Activated CD8-positive, alpha-beta T cell treated with anti-CD3 and anti-CD28 coated beads for 36 hours (primary cell): ENCODE results near the gene BTG4. TPM values are rescaled to one million over a fixed set of nuclear protein-coding genes. Genes with fewer than 3 reads are reported as not detected.

Experiments used
- ATAC-seq: fragments of 200-7000 bp; cut with Tn5 transposase; one replicate; pipeline ENCODE4 v1.10.0; 2021; ENCODE audit warnings: mild to moderate bottlenecking, moderate library complexity
- CTCF ChIA-PET: fragments of 350-600 bp; sonication (Branson Sonifier 250); formaldehyde crosslinking; loops from one replicate; lab custom pipeline; 2021; ENCODE audit warnings: antibody characterized with exemption; lab: Charles Lee
- POLR2A ChIA-PET: fragments of 350-600 bp; sonication (Branson Sonifier 250); formaldehyde crosslinking; loops from one replicate; lab custom pipeline; 2021; ENCODE audit warnings: antibody characterized with exemption; lab: Charles Lee
- DNase-seq: peaks from one replicate; pipeline ENCODE4 v3.0.0-alpha.2; 2020
- H3K27ac Mint-ChIP-seq: one replicate; pipeline ENCODE4 v1.8.0; 2021; ENCODE audit warnings: mild to moderate bottlenecking, mixed read lengths
- H3K27me3 Mint-ChIP-seq: one replicate; pipeline ENCODE4 v1.8.0; 2021; ENCODE audit warnings: mixed read lengths
- H3K36me3 Mint-ChIP-seq: one replicate; pipeline ENCODE4 v1.8.0; 2021; ENCODE audit warnings: low read depth, mixed read lengths
- H3K4me1 Mint-ChIP-seq: one replicate; pipeline ENCODE4 v1.8.0; 2021; ENCODE audit warnings: low read depth, mixed read lengths
- H3K4me3 Mint-ChIP-seq: one replicate; pipeline ENCODE4 v1.8.0; 2021; ENCODE audit warnings: mild to moderate bottlenecking, moderate library complexity, mixed read lengths
- H3K9me3 Mint-ChIP-seq: one replicate; pipeline ENCODE4 v1.8.0; 2021; ENCODE audit warnings: mixed read lengths
- intact Hi-C: fragments of 100-400 bp; cut with micrococcal nuclease; formaldehyde crosslinking; loops from one replicate; pipeline ENCODE4 v1.10.0; 2022
- total RNA-seq, 2 experiments: library from RNA; stranded (reverse); gene quantifications; one replicate each; pipeline ENCODE4 v1.2.3, GENCODE V29; 2021
- TF ChIP-seq, protein P1 (sequence below): fragments of 200-600 bp; IDR thresholded peaks from one replicate; pipeline ENCODE4 v1.8.0; 2022; ENCODE audit warnings: antibody characterized with exemption, mild to moderate bottlenecking

Gene BTG4
- total RNA-seq, 2 experiments from 2014 or later, result 0.36 to 0.98 TPM

DNA sequence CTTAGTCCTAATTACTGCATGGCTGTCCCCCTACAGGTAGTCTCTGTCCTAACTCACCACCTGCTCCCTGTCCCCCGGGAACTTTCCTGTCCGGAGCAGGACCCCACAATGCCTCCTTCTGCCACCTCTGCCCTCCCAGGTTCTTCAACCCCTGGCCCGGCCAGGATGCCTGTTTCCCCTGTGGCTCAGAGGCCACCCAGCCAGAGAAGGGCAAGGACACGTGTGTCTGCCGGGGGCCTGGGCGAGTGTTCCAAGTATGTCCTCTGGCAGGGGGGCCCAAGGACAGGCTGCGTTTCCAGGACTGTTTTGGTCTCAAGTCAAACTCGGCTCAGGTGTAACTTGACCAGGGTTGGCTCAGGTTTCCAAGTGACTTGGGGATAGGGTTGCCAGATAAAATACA is 63.8 kb downstream of the BTG4 start:
- ChIA-PET POLR2A (no interaction called here), CTCF (interaction anchor here (3.4 to 4.2 kb wide), 2 partner anchors 20 to 165 kb away, joined by 44 to 56 read pairs; no protein-coding TSS in a partner anchor)
- ATAC-seq (no peak), DNase-seq (no peak)
- Mint-ChIP-seq H3K27ac (no peak overlapping the region), H3K9me3 (no peaks in the 10 kb centered on the region), H3K27me3 (no peaks in the 10 kb centered on the region), H3K36me3 (no peaks in the 10 kb centered on the region), H3K4me1 (peaks cover 14% of the 10 kb centered on the region), H3K4me3 (no peak overlapping the region)
- intact Hi-C loops, result no loop called here
- TF ChIP-seq, protein P1, sequence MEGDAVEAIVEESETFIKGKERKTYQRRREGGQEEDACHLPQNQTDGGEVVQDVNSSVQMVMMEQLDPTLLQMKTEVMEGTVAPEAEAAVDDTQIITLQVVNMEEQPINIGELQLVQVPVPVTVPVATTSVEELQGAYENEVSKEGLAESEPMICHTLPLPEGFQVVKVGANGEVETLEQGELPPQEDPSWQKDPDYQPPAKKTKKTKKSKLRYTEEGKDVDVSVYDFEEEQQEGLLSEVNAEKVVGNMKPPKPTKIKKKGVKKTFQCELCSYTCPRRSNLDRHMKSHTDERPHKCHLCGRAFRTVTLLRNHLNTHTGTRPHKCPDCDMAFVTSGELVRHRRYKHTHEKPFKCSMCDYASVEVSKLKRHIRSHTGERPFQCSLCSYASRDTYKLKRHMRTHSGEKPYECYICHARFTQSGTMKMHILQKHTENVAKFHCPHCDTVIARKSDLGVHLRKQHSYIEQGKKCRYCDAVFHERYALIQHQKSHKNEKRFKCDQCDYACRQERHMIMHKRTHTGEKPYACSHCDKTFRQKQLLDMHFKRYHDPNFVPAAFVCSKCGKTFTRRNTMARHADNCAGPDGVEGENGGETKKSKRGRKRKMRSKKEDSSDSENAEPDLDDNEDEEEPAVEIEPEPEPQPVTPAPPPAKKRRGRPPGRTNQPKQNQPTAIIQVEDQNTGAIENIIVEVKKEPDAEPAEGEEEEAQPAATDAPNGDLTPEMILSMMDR, result no peak

DNA sequence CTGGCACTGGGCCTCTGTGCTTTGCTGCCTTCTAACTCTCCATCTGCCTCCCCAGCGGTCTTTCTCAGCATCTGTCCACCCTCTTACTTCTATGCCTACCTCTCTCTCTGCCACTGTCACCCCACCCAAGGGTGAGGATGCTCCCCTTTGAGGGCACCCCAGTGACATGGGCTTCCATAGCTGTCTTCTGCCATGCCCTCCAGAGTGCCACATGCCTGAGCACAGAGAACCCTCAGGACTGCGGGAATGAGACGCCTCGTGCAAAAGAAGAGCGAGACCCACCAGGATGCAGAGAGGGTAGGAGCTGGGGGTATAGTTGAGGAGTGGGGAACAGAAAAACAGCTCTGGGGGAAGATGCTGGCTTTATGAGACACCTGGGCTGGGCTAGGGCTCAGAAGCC is 64.3 kb downstream of the BTG4 start:
- Mint-ChIP-seq H3K36me3 (no peaks in the 10 kb centered on the region), H3K27ac (no peak overlapping the region), H3K9me3 (no peaks in the 10 kb centered on the region), H3K4me1 (peaks cover 14% of the 10 kb centered on the region), H3K4me3 (no peak overlapping the region), H3K27me3 (no peaks in the 10 kb centered on the region)
- TF ChIP-seq, protein P1, result no peak
- ChIA-PET POLR2A (no interaction called here), CTCF (interaction anchor here (1.6 to 4.2 kb wide), 5 partner anchors 8 to 164 kb away, joined by 8 to 56 read pairs (median 18); no protein-coding TSS in a partner anchor)
- DNase-seq (no peak), ATAC-seq (no peak)
- intact Hi-C loops, result loop anchor here (2.0 kb wide), 1 partner anchor 165 kb away; no protein-coding TSS in a partner anchor

DNA sequence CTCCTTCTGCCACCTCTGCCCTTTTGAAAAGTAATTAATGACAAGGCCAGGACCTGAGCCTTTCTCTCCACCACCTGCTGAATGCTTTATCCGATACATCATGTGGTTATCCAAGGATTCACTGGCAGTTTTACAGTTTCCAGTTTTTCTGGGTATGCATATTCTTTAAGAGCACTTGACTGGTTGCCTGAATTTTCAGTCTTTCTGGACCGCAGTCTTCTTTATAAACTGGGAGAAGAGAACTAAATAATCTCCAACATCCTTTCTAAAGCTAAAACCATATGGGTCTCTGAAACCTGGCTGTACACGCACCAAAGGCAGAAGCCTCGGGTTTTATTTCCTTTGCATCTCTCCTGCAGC is 65.1 kb downstream of the BTG4 start:
- DNase-seq, result no peak
- no peak overlapping the region for H3K27ac Mint-ChIP-seq
- H3K36me3 Mint-ChIP-seq, result no peaks in the 10 kb centered on the region
- ChIA-PET CTCF (interaction anchor here (0.6 to 4.2 kb wide), 43 partner anchors 8 to 395 kb away, joined by 3 to 56 read pairs (median 4); no protein-coding TSS in a partner anchor), POLR2A (no interaction called here)
- no peaks in the 10 kb centered on the region for H3K27me3 Mint-ChIP-seq
- peaks cover 14% of the 10 kb centered on the region for H3K4me1 Mint-ChIP-seq
- TF ChIP-seq, protein P1, result no peak
- no peak for ATAC-seq
- H3K9me3 Mint-ChIP-seq, result no peaks in the 10 kb centered on the region
- H3K4me3 Mint-ChIP-seq, result no peak overlapping the region
- intact Hi-C loops, result loop anchor here (2.0 kb wide), 1 partner anchor 164 kb away; no protein-coding TSS in a partner anchor

DNA sequence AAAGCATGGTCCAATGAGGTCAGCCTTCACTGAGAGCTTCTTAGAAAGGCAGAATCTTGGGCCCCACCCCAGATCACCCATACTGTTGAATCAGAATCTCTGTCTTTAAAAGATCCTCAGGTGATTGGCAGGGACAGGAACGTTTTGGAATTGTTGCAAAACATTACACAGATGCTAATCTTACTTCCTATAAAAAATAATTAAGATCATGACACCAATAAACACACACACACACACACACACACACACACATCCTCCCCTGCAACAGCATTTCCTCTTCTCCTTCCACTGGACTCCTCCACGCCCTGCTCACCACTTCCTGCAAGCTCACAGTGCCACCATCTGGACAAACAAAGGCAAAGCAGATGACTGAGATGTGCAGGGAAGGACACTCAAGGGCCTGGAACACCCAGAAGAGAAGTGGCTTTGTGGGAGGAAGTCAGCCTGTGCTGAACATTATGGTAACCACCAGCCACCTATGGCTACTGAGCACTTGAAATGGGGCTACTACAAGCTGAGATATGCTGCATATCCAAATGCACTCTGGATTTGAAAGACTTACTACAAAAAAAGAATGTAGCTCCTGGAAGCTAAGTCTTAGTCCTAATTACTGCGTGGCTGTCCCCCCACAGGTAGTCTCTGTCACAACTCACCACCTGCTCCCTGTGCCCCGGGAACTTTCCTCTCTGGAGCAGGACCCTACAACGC is 65.6 kb downstream of the BTG4 start:
- TF ChIP-seq, protein P1, result peak; percentile 67
- H3K4me1 Mint-ChIP-seq, result peaks cover 15% of the 10 kb centered on the region
- ChIA-PET CTCF (interaction anchor here (0.5 to 4.2 kb wide), 54 partner anchors 9 to 396 kb away, joined by 3 to 56 read pairs (median 4); no protein-coding TSS in a partner anchor), POLR2A (no interaction called here)
- no peaks in the 10 kb centered on the region for H3K36me3 Mint-ChIP-seq
- DNase-seq, result peak; percentile 80
- H3K27ac Mint-ChIP-seq, result peak overlapping the region; percentile 9
- peak; percentile 100 for ATAC-seq
- no peak overlapping the region for H3K4me3 Mint-ChIP-seq
- intact Hi-C loops, result loop anchor here (2.0 kb wide), 1 partner anchor 164 kb away; no protein-coding TSS in a partner anchor
- H3K9me3 Mint-ChIP-seq, result no peaks in the 10 kb centered on the region
- H3K27me3 Mint-ChIP-seq, result no peaks in the 10 kb centered on the region

DNA sequence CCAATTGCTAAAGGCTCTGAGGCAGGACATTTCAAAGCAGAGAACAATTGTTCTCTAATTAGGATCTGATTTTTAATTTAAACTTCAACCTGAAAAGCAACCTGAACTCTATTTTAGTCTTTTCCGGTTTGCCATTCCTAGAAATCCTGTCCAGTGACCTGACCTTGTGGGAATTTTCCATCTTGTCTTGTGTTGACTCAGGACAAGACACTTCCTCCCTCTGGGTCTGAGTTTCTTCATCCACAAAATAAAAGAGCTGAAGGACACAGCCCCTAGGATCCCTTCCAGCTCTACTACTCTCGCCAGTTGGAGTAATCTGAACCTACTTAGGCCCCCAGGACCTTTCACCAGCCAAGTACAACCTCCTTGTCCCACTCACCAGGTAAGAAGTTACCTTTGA is 66.6 kb downstream of the BTG4 start:
- Mint-ChIP-seq H3K4me1 (peaks cover 18% of the 10 kb centered on the region), H3K36me3 (no peaks in the 10 kb centered on the region), H3K27ac (no peak overlapping the region), H3K27me3 (no peaks in the 10 kb centered on the region), H3K9me3 (no peaks in the 10 kb centered on the region), H3K4me3 (no peak overlapping the region)
- CTCF ChIA-PET, result interaction anchor here (0.5 to 4.2 kb wide), 30 partner anchors 8 to 397 kb away, joined by 3 to 56 read pairs (median 5); no protein-coding TSS in a partner anchor
- intact Hi-C loops, result no loop called here
- ATAC-seq, result no peak
- DNase-seq, result no peak
- POLR2A ChIA-PET, result no interaction called here
- TF ChIP-seq, protein P1, result no peak
